HCT116 (cell line): ENCODE results near the gene MST1R. TPM values are rescaled to one million over a fixed set of nuclear protein-coding genes. Genes with fewer than 3 reads are reported as not detected.
A peak's percentile ranks its signal among the peaks of the same experiment; 100 is the strongest.

Source experiments
- ATAC-seq: fragments of 200-7000 bp; cut with Tn5 transposase; 2 replicates; pipeline ENCODE4 v1.9.1; 2020; ENCODE audit warnings: mild to moderate bottlenecking, moderate library complexity
- BruUV-seq: library from RNA; stranded (reverse); fragments of 400-500 nt; replicated peaks from 2 replicates; lab custom pipeline; 2021; lab: Mats Ljungman, UMichigan
- CTCF ChIA-PET: fragments of 300-600 bp; sonication (Branson Sonifier 250); formaldehyde crosslinking; loops from one replicate; lab custom pipeline; 2021; ENCODE audit warnings: antibody characterized with exemption; lab: Charles Lee
- POLR2A ChIA-PET: fragments of 300-600, 350-600 bp; sonication (Branson Sonifier 250); formaldehyde crosslinking; loops from one replicate; lab custom pipeline; 2021; ENCODE audit warnings: antibody characterized with exemption; lab: Charles Lee
- RAD21 ChIA-PET, 2 experiments: fragments of 300-600 bp; sonication (Branson Sonifier 250); formaldehyde crosslinking; loops; one replicate each; lab custom pipeline; 2023; ENCODE audit warnings: low total read pairs in 2 of 2; ENCODE audit not compliant: uncharacterized antibody in 2 of 2, unreplicated experiment in 2 of 2, low non-redundant PET in 1 of 2; lab: Charles Lee
- DNase-seq: peaks from one replicate; pipeline ENCODE4 v3.0.0-alpha.2; 2010; ENCODE audit warnings: low read depth, low spot score
- H2AFZ ChIP-seq: fragments of 200-600 bp; shearing (Covaris generic), sonication (generic); 2 replicates; pipeline ENCODE4 v1.6.1; 2017; ENCODE audit warnings: low read depth, mixed run types, mixed read lengths, antibody characterized with exemption, low read length; ENCODE audit not compliant: poor library complexity, severe bottlenecking
- H3K27ac ChIP-seq: 2 replicates; pipeline ENCODE4 v1.5.1; 2012; ENCODE audit warnings: low read depth, low read length
- H3K27me3 ChIP-seq: fragments of 200-600 bp; sonication (generic); 2 replicates; pipeline ENCODE4 v1.6.1; 2016; ENCODE audit warnings: mixed run types, low read length, mixed read lengths; ENCODE audit not compliant: insufficient read depth
- H3K36me3 ChIP-seq, 2 experiments: fragments of 200-500 bp in 1 of 2; fragments of 200-600 bp in 1 of 2; sonication (Bioruptor generic) in 1 of 2; sonication (generic) in 1 of 2; 2 replicates each; pipeline versions ENCODE4 v1.5.1 to v1.6.1; 2014 to 2016; ENCODE audit warnings: low read length in 2 of 2, inconsistent platforms in 1 of 2, mixed read lengths in 1 of 2, mixed run types in 1 of 2; ENCODE audit not compliant: insufficient read depth in 2 of 2, control insufficient read depth in 1 of 2
- H3K4me1 ChIP-seq, 2 experiments: fragments of 200-600 bp in 1 of 2; sonication (generic) in 1 of 2; 2 replicates each; pipeline versions ENCODE4 v1.5.1 to v1.6.1; 2012 to 2017; ENCODE audit warnings: low read length in 2 of 2, inconsistent platforms in 1 of 2, mild to moderate bottlenecking in 1 of 2, mixed read lengths in 1 of 2, mixed run types in 1 of 2, moderate library complexity in 1 of 2; ENCODE audit not compliant: insufficient read depth in 2 of 2, control insufficient read depth in 1 of 2
- H3K4me2 ChIP-seq: fragments of 200-600 bp; sonication (generic); 2 replicates; pipeline ENCODE4 v1.6.1; 2017; ENCODE audit warnings: mixed run types, low read length, mixed read lengths
- H3K4me3 ChIP-seq, 2 experiments: fragments of 200-600 bp in 1 of 2; sonication (generic) in 1 of 2; replicated peaks in 1 of 2; 2 replicates each; pipeline ENCODE4 v1.5.1; 2011 to 2016; ENCODE audit warnings: low read length in 2 of 2, control low read depth in 1 of 2, low read depth in 1 of 2, mild to moderate bottlenecking in 1 of 2, mixed read lengths in 1 of 2, mixed run types in 1 of 2
- H3K79me2 ChIP-seq: fragments of 200-600 bp; sonication (generic); 2 replicates; pipeline ENCODE4 v1.6.1; 2017; ENCODE audit warnings: mild to moderate bottlenecking, mixed run types, low read length, moderate library complexity, mixed read lengths; ENCODE audit not compliant: insufficient read depth
- H3K9ac ChIP-seq: fragments of 200-600 bp; sonication (generic); 2 replicates; pipeline ENCODE4 v1.6.1; 2016; ENCODE audit warnings: low read length, mixed read lengths
- H3K9me2 ChIP-seq: fragments of 200-600 bp; sonication (generic), shearing (Covaris generic); 2 replicates; pipeline ENCODE4 v1.6.1; 2017; ENCODE audit warnings: mixed run types, mild to moderate bottlenecking, moderate library complexity; ENCODE audit not compliant: insufficient read depth
- H3K9me3 ChIP-seq, 2 experiments: fragments of 200-500 bp in 1 of 2; fragments of 200-600 bp in 1 of 2; sonication (Bioruptor generic) in 1 of 2; sonication (generic) in 1 of 2; 2 replicates each; pipeline ENCODE4 v1.6.1; 2014 to 2017; ENCODE audit warnings: low read length in 2 of 2, mixed read lengths in 2 of 2, inconsistent platforms in 1 of 2, low read depth in 1 of 2, mild to moderate bottlenecking in 1 of 2, mixed run types in 1 of 2, moderate library complexity in 1 of 2; ENCODE audit not compliant: control insufficient read depth in 1 of 2, insufficient read depth in 1 of 2
- H4K20me1 ChIP-seq: fragments of 200-600 bp; sonication (generic), shearing (Covaris generic); 2 replicates; pipeline ENCODE4 v1.6.1; 2017; ENCODE audit warnings: mixed run types, mild to moderate bottlenecking, moderate library complexity; ENCODE audit not compliant: insufficient read depth
- ATF3 ChIP-seq: IDR thresholded peaks from 2 replicates; pipeline ENCODE4 v1.6.1; 2012
- CBX3 ChIP-seq: IDR thresholded peaks from 2 replicates; pipeline ENCODE4 v1.6.1; 2012; ENCODE audit warnings: low read depth
- CEBPB ChIP-seq: IDR thresholded peaks from 2 replicates; pipeline ENCODE4 v1.6.1; 2012; ENCODE audit warnings: low read depth
- CTCF ChIP-seq, 3 experiments: fragments of 200-600 bp in 1 of 3; sonication (generic) in 1 of 3; IDR thresholded peaks in 2 of 3; conservative IDR thresholded peaks in 1 of 3; 2 replicates each; pipeline ENCODE4 v1.5.1; 2012 to 2017; ENCODE audit warnings: low read depth in 2 of 3, low read length in 2 of 3, antibody characterized with exemption in 1 of 3, borderline replicate concordance in 1 of 3, control low read depth in 1 of 3, mild to moderate bottlenecking in 1 of 3, mixed read lengths in 1 of 3, mixed run types in 1 of 3, moderate library complexity in 1 of 3; ENCODE audit not compliant: insufficient read depth in 1 of 3
- EGR1 ChIP-seq: IDR thresholded peaks from 2 replicates; pipeline ENCODE4 v1.6.1; 2012; ENCODE audit warnings: low read depth
- ELF1 ChIP-seq: IDR thresholded peaks from 2 replicates; pipeline ENCODE4 v1.6.1; 2012; ENCODE audit warnings: low read depth, borderline replicate concordance
- EZH2 ChIP-seq: fragments of 200-600 bp; sonication (generic); IDR thresholded peaks from 2 replicates; pipeline ENCODE4 v1.6.1; 2017; ENCODE audit warnings: antibody characterized with exemption, mixed run types
- FOSL1 ChIP-seq: IDR thresholded peaks from 2 replicates; pipeline ENCODE4 v1.6.1; 2012; ENCODE audit warnings: low read depth
- JUND ChIP-seq: IDR thresholded peaks from 2 replicates; pipeline ENCODE4 v1.6.1; 2012
- MAX ChIP-seq: IDR thresholded peaks from 2 replicates; pipeline ENCODE4 v1.6.1; 2012
- POLR2A ChIP-seq: IDR thresholded peaks from 2 replicates; pipeline ENCODE4 v1.7.0; 2011; ENCODE audit warnings: borderline replicate concordance; ENCODE audit not compliant: insufficient read depth, insufficient read length; ENCODE audit errors: extremely low read depth
- POLR2AphosphoS5 ChIP-seq: IDR thresholded peaks from 2 replicates; pipeline ENCODE4 v1.6.1; 2011; ENCODE audit warnings: mild to moderate bottlenecking, low read depth, low read length, moderate library complexity
- RAD21 ChIP-seq: IDR thresholded peaks from 2 replicates; pipeline ENCODE4 v1.6.1; 2012; ENCODE audit warnings: low read depth, mild to moderate bottlenecking
- SIN3A ChIP-seq: IDR thresholded peaks from 2 replicates; pipeline ENCODE4 v1.6.1; 2012; ENCODE audit warnings: low read depth
- SP1 ChIP-seq: IDR thresholded peaks from 2 replicates; pipeline ENCODE4 v1.6.1; 2012; ENCODE audit warnings: low read depth
- SRF ChIP-seq: IDR thresholded peaks from 2 replicates; pipeline ENCODE4 v1.6.1; 2012; ENCODE audit warnings: low read depth
- ZBTB33 ChIP-seq: IDR thresholded peaks from 2 replicates; pipeline ENCODE4 v1.6.1; 2011; ENCODE audit warnings: mild to moderate bottlenecking, low read length, moderate library complexity; ENCODE audit not compliant: insufficient replicate concordance; ENCODE audit errors: extremely low read depth
- ZFX ChIP-seq: fragments of 450-650 bp; IDR thresholded peaks from 2 replicates; pipeline ENCODE4 v1.6.1; 2017
- ZNF274 ChIP-seq: fragments of 200-500 bp; sonication (Bioruptor generic); IDR thresholded peaks from 2 replicates; pipeline ENCODE4 v1.6.1; 2014; ENCODE audit warnings: mild to moderate bottlenecking, low read depth, low read length, inconsistent platforms
- intact Hi-C: fragments of 100-400 bp; cut with micrococcal nuclease; formaldehyde crosslinking; loops from 2 replicates; pipeline ENCODE4 v1.10.0; 2022
- total RNA-seq: library from RNA; stranded (reverse); gene quantifications from one replicate; pipeline ENCODE4 v1.2.1, GENCODE V29; 2021; ENCODE audit not compliant: unreplicated experiment

Gene MST1R
- total RNA-seq, 1 experiment from 2014 or later: 113 TPM

- TF ChIP-seq CBX3 (no peak), ZFX (peak; percentile 98), ELF1 (peak; percentile 59; the same call in 1 of the 2 replicates), CEBPB (no peak), MAX (peak; percentile 62)
These were observed 36.4 kb upstream of the MST1R start, which contains the start of gene RBM6 (continued) for GRCh38 chr3:49939858-49940666.

GRCh38 chr3:49937090-49937489, 33.4 kb upstream of the MST1R start:
- Histone ChIP-seq H3K9me3 (no peaks in the 10 kb centered on the region), H3K36me3 (no peaks in the 10 kb centered on the region), H3K4me2 (no peak overlapping the region), H3K4me3 (no peak overlapping the region), H2AFZ (no peak overlapping the region), H3K27ac (no peak overlapping the region), H3K79me2 (peaks cover 20% of the 10 kb centered on the region), H3K9ac (no peak overlapping the region), H4K20me1 (no peaks in the 10 kb centered on the region), H3K27me3 (no peaks in the 10 kb centered on the region), H3K4me1 (peaks cover 5 to 15% of the 10 kb centered on the region in 2 experiments; a peak in 3 of 4 replicates), H3K9me2 (no peaks in the 10 kb centered on the region)
- DNase-seq (no peak), ATAC-seq (no peak)
- intact Hi-C loops: no loop called here
- ChIA-PET POLR2A (no interaction called here), CTCF (no interaction called here), RAD21 (no interaction called here)
- no peak for TF ChIP-seq ATF3
- TF ChIP-seq EGR1: no peak
- TF ChIP-seq FOSL1: no peak
- no peak for TF ChIP-seq ZNF274
- TF ChIP-seq POLR2AphosphoS5: no peak
- TF ChIP-seq EZH2: no peak
- no peak for TF ChIP-seq ZBTB33
- TF ChIP-seq RAD21: no peak
- no peak for TF ChIP-seq SP1
- TF ChIP-seq SIN3A: no peak
- no peak for TF ChIP-seq CBX3
- no peak for TF ChIP-seq CTCF (IDR thresholded peaks at IDR 0.05 in 2 of 3, conservative IDR thresholded peaks at IDR 0.05 in 1 of 3; ENCODE audit: borderline replicate concordance in 1 of 3, insufficient read depth in 1 of 3, low read depth in 2 of 3, low read length in 2 of 3)
- no peak for TF ChIP-seq SRF
- no peak for TF ChIP-seq POLR2A
- no peak for TF ChIP-seq JUND
- BruUV-seq: no TSS peak
